Liver (tissue), 9 donors: ENCODE data around the gene DENND4A. TPM values are rescaled to one million over a fixed set of nuclear protein-coding genes. Genes with fewer than 3 reads are reported as not detected.

Source experiments
- DNase-seq: peaks from one replicate; pipeline ENCODE4 v3.0.0-alpha.2; 2017; ENCODE audit warnings: low spot score
- H3K27ac ChIP-seq, 2 donors: one replicate each; pipeline ENCODE4 v1.7.0; 2013; ENCODE audit warnings: inconsistent platforms in 2 of 2, low read length in 2 of 2, control low read depth in 1 of 2, low read depth in 1 of 2, mild to moderate bottlenecking in 1 of 2
- H3K27me3 ChIP-seq, 4 donors: one replicate each; pipeline versions ENCODE4 v1.6.1 to v1.7.0; 2013; ENCODE audit warnings: low read length in 3 of 4, inconsistent platforms in 1 of 4, mild to moderate bottlenecking in 1 of 4, moderate library complexity in 1 of 4; ENCODE audit not compliant: control insufficient read depth in 4 of 4, insufficient read depth in 4 of 4
- H3K36me3 ChIP-seq, 4 donors: one replicate each; pipeline versions ENCODE4 v1.6.1 to v1.7.0; 2013; ENCODE audit warnings: low read length in 3 of 4, mild to moderate bottlenecking in 3 of 4, low read depth in 1 of 4, moderate library complexity in 1 of 4; ENCODE audit not compliant: control insufficient read depth in 4 of 4, insufficient read depth in 3 of 4
- H3K4me1 ChIP-seq, 4 donors: one replicate each; pipeline versions ENCODE4 v1.6.1 to v1.7.0; 2013; ENCODE audit warnings: low read length in 3 of 4, mild to moderate bottlenecking in 3 of 4, moderate library complexity in 1 of 4; ENCODE audit not compliant: control insufficient read depth in 4 of 4, insufficient read depth in 4 of 4
- H3K4me3 ChIP-seq, 3 donors: one replicate each; pipeline versions ENCODE4 v1.6.1 to v1.7.0; 2013; ENCODE audit warnings: low read length in 3 of 3, control low read depth in 1 of 3, low read depth in 1 of 3, mild to moderate bottlenecking in 1 of 3
- H3K9ac ChIP-seq, 2 donors: one replicate each; pipeline ENCODE4 v1.7.0; 2013; ENCODE audit warnings: low read length in 2 of 2, mild to moderate bottlenecking in 2 of 2, moderate library complexity in 2 of 2, control low read depth in 1 of 2, low read depth in 1 of 2
- H3K9me3 ChIP-seq, 4 donors: one replicate each; pipeline versions ENCODE4 v1.6.1 to v1.7.0; 2013; ENCODE audit warnings: low read length in 3 of 4; ENCODE audit not compliant: control insufficient read depth in 4 of 4
- CTCF ChIP-seq: fragments of 150-350 bp; IDR thresholded peaks from 2 replicates; pipeline ENCODE4 v1.5.1; 2017; ENCODE audit warnings: improper control_type of control experiment, low read depth, low read length; ENCODE audit not compliant: missing input control
- EGR1 ChIP-seq, 2 donors: IDR thresholded peaks; 2 replicates each; pipeline ENCODE4 v1.6.1; 2016 to 2018; ENCODE audit warnings: antibody characterized with exemption in 2 of 2, low read depth in 2 of 2
- FOXA1 ChIP-seq: IDR thresholded peaks from 2 replicates; pipeline ENCODE4 v1.6.1; 2016; ENCODE audit warnings: antibody characterized with exemption
- FOXA2 ChIP-seq: IDR thresholded peaks from 2 replicates; pipeline ENCODE4 v1.6.1; 2016; ENCODE audit warnings: antibody characterized with exemption
- HNF4G ChIP-seq: IDR thresholded peaks from 2 replicates; pipeline ENCODE4 v1.6.1; 2016; ENCODE audit warnings: antibody characterized with exemption
- JUND ChIP-seq, 2 donors: IDR thresholded peaks; 2 replicates each; pipeline ENCODE4 v1.6.1; 2016; ENCODE audit warnings: antibody characterized with exemption in 2 of 2
- NR2F2 ChIP-seq: IDR thresholded peaks from 2 replicates; pipeline ENCODE4 v1.6.1; 2016; ENCODE audit warnings: antibody characterized with exemption
- REST ChIP-seq: IDR thresholded peaks from 2 replicates; pipeline ENCODE4 v1.6.1; 2016; ENCODE audit warnings: antibody characterized with exemption, mild to moderate bottlenecking
- RXRA ChIP-seq, 2 donors: IDR thresholded peaks; 2 replicates each; pipeline ENCODE4 v1.6.1; 2017 to 2018; ENCODE audit warnings: antibody characterized with exemption in 2 of 2, mild to moderate bottlenecking in 1 of 2
- SP1 ChIP-seq: IDR thresholded peaks from 2 replicates; pipeline ENCODE4 v1.6.1; 2018; ENCODE audit warnings: antibody characterized with exemption, mild to moderate bottlenecking
- YY1 ChIP-seq: IDR thresholded peaks from 2 replicates; pipeline ENCODE4 v1.6.1; 2016; ENCODE audit warnings: antibody characterized with exemption, mild to moderate bottlenecking
- ZBTB33 ChIP-seq: IDR thresholded peaks from 2 replicates; pipeline ENCODE4 v1.6.1; 2016; ENCODE audit warnings: antibody characterized with exemption
- WGBS: extraction: QIAGEN DNeasy Blood & Tissue Kit; methylation state at CpG from one replicate; pipeline ENCODE4 v1.1.7; 2013; 5-methylcytosine and 5-hydroxymethylcytosine counted together
- polyA plus RNA-seq, 2 donors: library from polyadenylated mRNA; stranded (reverse) in 1 of 2; unstranded in 1 of 2; fragments of 200-250 nt in 1 of 2; fragments of >200 nt in 1 of 2; fragmentation: Nextera tagmentation in 1 of 2; extraction: Ambion mirVana in 1 of 2; gene quantifications; one replicate each; pipeline versions ENCODE4 v1.2.1 to v1.2.3, GENCODE V29; 2013 to 2015
- total RNA-seq, 2 donors: library from RNA; depleted of rRNA; stranded (reverse); fragments of >200 nt; gene quantifications; one replicate each; pipeline ENCODE4 v1.2.3, GENCODE V29; 2014
- donor health status: healthy.
- donor health status: healthy.
- donor health status: healthy.
- donor health status: healthy.
- donor health status: healthy.

DENND4A gene
- total and polyA plus RNA-seq, 4 donors, result 5.2 to 75.5 (median 23.9) TPM

DNA sequence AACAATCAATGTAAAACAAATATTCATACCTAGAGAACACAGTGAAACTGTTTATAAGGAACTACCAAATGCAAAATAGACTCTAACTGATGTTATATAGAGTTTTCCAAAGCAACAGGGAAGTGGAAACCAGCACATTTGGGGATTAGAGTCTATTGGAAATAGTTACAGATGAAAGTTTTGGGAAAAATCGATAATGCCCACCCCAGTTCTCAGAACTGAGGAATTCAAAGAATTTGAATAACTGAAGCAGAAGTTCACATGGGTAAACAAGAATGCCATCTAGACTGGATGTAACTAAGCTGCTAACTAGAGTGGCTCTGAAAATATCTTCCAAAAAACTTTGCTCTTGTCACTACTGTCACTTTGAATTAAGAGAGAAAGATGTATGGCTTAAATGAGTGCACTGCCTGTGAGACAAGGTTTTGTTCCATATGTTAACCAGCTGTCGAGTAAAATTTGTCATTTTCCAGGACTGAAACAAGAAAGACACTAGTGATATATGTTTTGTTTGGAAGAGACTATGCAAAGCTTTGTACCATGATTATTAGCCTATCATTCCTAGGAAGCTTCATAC lies 9.2 kb upstream of the DENND4A start:
- no peaks in the 10 kb centered on the region for H3K27me3 ChIP-seq

More for the DNA sequence above, 9.2 kb upstream of the DENND4A start:
- Histone ChIP-seq H3K27ac (no peak overlapping the region), H3K9me3 (no peaks in the 10 kb centered on the region), H3K4me3 (no peak overlapping the region), H3K4me1 (peaks cover 0 to 7% (median 4%) of the 10 kb centered on the region in 4 donors), H3K36me3 (no peaks in the 10 kb centered on the region), H3K9ac (no peak overlapping the region)
- TF ChIP-seq REST (no peak), RXRA (IDR thresholded peaks at IDR 0.05) (no peak), ZBTB33 (no peak), EGR1 (IDR thresholded peaks at IDR 0.05; ENCODE audit: low read depth in 2 of 2) (no peak), FOXA1 (no peak), SP1 (no peak), YY1 (no peak), FOXA2 (no peak), CTCF (no peak), HNF4G (no peak), JUND (IDR thresholded peaks at IDR 0.05) (no peak), NR2F2 (no peak)
- DNase-seq, result no peak
- WGBS, result 70% methylated on average over 2 of the region's 2 CpGs
